Lower lobe of right lung (tissue), 2 donors: ENCODE measurements around the gene CTPS2. TPM values are rescaled to one million over a fixed set of nuclear protein-coding genes. Genes with fewer than 3 reads are reported as not detected.
"Not testable (repeated sequence)": the region's sequence is repeated elsewhere in the genome, so short reads cannot be mapped to it uniquely, and the experiment has no call there.

Experiments
- ATAC-seq, 2 donors: fragments of 200-7000 bp; cut with Tn5 transposase; one replicate each; pipeline ENCODE4 v1.9.1; 2020 to 2022; ENCODE audit warnings: mild to moderate bottlenecking in 2 of 2, moderate library complexity in 2 of 2
- DNase-seq: peaks from one replicate; pipeline ENCODE4 v3.0.0-alpha.2; 2020
- H3K27ac ChIP-seq: fragments of 200-600 bp; one replicate; pipeline ENCODE4 v1.8.0; 2022
- H3K27me3 ChIP-seq: fragments of 200-600 bp; one replicate; pipeline ENCODE4 v1.8.0; 2022; ENCODE audit warnings: low read depth
- H3K36me3 ChIP-seq: fragments of 200-600 bp; one replicate; pipeline ENCODE4 v1.8.0; 2022; ENCODE audit warnings: mild to moderate bottlenecking
- H3K4me1 ChIP-seq: fragments of 200-600 bp; one replicate; pipeline ENCODE4 v1.8.0; 2022
- H3K4me3 ChIP-seq: fragments of 200-600 bp; one replicate; pipeline ENCODE4 v1.8.0; 2022; ENCODE audit warnings: mild to moderate bottlenecking
- H3K9me3 ChIP-seq: fragments of 200-600 bp; one replicate; pipeline ENCODE4 v1.8.0; 2022
- intact Hi-C: fragments of 100-400 bp; cut with DNase I; formaldehyde crosslinking; loops from one replicate; pipeline ENCODE4 v1.11.0; 2022
- total RNA-seq: library from RNA; stranded (reverse); fragmentation: NEBNext Ultra II Directional; extraction: Animal tissue kit (Norgen Biotek cat#: 25700); gene quantifications from one replicate; pipeline ENCODE4 v1.2.1, GENCODE V29; 2021
- TF ChIP-seq, protein P1 (sequence below): fragments of 200-600 bp; IDR thresholded peaks from one replicate; pipeline ENCODE4 v1.8.0; 2022; ENCODE audit warnings: antibody characterized with exemption, mild to moderate bottlenecking
- donor health status: DM: no; HTN: yes; CAD: no; lungs with severe emphysema.

Gene CTPS2
- total RNA-seq, 1 donor from 2014 or later: 11.3 TPM

DNA sequence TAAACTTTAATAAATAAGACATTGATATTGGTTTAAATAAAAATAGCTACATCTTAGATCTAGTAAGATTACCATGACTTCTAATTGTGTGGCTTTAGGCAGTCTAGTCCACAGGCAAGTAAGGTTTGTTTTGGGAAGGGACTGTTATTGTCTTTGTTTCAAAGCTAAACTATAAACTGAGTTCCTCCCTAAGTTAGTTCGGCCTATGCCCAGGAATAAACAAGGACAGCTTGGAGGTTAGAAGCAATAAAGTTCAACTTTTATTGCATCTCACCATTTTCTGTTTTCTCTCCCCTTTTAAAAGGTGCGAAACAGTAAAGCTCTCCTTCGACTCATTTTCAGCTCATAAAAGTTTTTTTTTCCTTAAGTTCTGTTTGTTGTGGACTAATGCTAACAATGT, 133.0 kb downstream of the CTPS2 start:
- no peaks in the 10 kb centered on the region for H3K27me3 ChIP-seq
- intact Hi-C loops: no loop called here

DNA sequence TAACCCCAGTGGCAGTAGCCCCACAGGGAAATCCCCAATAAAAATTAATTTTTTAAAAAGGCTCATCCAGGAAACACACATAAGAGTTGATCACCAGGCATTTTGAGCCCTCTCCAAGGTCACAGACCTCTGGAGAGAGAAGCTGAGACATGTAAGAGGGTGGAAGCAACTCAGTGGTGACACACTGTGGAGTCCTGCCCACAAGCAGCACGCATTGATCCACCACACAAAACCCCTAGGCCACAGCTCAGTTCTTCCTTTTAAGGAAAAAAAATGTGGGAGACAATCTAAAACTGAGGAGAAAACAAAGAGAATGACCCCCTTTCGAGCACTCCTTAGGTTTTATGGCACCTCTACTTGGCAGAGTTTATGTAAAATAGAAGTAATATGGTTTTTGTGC, 134.3 kb downstream of the CTPS2 start:
- H3K4me1 ChIP-seq: no peaks in the 10 kb centered on the region
- H3K9me3 ChIP-seq: no peaks in the 10 kb centered on the region
- DNase-seq: no peak
- H3K27me3 ChIP-seq: no peaks in the 10 kb centered on the region
- no peak overlapping the region for H3K4me3 ChIP-seq
- H3K27ac ChIP-seq: no peak overlapping the region
- TF ChIP-seq, protein P1, sequence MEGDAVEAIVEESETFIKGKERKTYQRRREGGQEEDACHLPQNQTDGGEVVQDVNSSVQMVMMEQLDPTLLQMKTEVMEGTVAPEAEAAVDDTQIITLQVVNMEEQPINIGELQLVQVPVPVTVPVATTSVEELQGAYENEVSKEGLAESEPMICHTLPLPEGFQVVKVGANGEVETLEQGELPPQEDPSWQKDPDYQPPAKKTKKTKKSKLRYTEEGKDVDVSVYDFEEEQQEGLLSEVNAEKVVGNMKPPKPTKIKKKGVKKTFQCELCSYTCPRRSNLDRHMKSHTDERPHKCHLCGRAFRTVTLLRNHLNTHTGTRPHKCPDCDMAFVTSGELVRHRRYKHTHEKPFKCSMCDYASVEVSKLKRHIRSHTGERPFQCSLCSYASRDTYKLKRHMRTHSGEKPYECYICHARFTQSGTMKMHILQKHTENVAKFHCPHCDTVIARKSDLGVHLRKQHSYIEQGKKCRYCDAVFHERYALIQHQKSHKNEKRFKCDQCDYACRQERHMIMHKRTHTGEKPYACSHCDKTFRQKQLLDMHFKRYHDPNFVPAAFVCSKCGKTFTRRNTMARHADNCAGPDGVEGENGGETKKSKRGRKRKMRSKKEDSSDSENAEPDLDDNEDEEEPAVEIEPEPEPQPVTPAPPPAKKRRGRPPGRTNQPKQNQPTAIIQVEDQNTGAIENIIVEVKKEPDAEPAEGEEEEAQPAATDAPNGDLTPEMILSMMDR: no peak
- intact Hi-C loops: no loop called here
- no peaks in the 10 kb centered on the region for H3K36me3 ChIP-seq
- no peak for ATAC-seq

More for the DNA sequence above, 133.0 kb downstream of the CTPS2 start:
- Histone ChIP-seq H3K9me3 (no peaks in the 10 kb centered on the region), H3K4me1 (no peaks in the 10 kb centered on the region), H3K4me3 (no peak overlapping the region), H3K27ac (no peak overlapping the region), H3K36me3 (no peaks in the 10 kb centered on the region)
- no peak for DNase-seq
- no peak for ATAC-seq
- TF ChIP-seq, protein P1: no peak

DNA sequence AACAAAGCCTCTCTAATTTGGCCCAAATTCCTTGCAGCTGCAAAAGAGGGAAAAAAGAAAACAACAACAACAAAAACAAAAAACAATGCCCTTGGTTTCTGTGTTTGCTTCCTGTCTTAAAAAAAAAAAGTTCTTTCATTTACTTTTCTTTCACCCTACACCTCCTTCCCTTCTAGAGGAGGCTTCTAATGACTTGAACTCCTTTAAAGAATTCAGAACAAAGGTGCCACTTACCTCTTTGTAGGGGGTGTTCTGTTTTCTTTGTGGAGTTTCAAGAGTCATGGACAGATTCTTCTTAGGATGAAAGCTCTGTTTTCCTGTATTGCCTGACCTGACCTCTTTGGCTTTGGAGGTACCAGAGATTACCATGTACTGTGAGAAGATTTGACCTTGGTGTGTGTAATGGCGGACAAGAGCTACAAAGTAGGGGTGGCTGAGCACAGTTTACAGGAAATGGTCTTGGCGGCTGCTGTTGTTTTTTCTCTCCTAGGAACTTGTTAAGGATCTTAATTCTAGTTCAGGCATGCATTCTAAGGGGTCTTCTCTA, 134.9 kb downstream of the CTPS2 start:
- no peak for DNase-seq
- Histone ChIP-seq H3K36me3 (no peaks in the 10 kb centered on the region), H3K4me1 (no peaks in the 10 kb centered on the region), H3K27ac (no peak overlapping the region), H3K27me3 (no peaks in the 10 kb centered on the region), H3K4me3 (no peak overlapping the region), H3K9me3 (no peaks in the 10 kb centered on the region)
- TF ChIP-seq, protein P1: no peak
- ATAC-seq: no peak
- intact Hi-C loops: no loop called here

DNA sequence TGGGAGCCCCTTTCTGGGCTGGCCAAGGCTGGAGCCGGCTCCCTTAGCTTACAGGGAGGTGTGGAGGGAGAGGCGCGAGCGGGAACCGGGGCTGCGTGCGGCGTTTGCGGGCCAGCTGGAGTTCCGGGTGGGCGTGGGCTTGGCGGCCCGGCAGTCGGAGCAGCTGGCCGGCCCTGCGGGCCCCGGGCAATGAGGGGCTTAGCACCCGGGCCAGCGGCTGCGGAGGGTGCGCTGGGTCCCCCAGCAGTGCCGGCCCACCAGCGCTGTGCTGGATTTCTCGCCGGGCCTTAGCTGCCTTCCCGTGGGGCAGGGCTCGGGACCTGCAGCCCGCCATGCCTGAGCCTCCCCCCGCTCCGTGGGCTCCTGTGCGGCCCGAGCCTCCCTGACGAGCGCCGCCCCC, 137.1 kb downstream of the CTPS2 start:
- intact Hi-C loops, DNase-seq, H3K4me1 ChIP-seq, H3K27ac ChIP-seq, H3K27me3 ChIP-seq, H3K36me3 ChIP-seq, H3K9me3 ChIP-seq, H3K4me3 ChIP-seq, ATAC-seq: not testable (repeated sequence)

DNA sequence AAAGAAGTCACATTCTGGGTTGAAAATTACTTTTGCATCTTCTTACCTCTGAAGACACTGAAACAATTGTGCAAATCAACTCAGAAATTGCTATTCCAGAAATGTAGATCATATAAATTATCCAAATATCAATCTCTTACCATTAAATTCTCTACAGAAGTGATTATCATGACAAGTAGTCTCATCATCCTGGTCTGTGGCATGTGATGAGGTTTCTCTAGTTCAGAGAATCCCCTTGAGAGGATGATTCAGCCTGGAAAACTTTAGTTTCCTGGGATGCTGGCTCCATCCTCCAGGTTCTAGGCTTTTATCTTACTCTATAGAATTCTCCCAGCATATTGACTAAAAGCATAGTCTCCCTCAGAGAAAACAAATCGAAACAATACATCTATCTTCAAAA, 138.7 kb downstream of the CTPS2 start:
- H3K36me3 ChIP-seq: no peaks in the 10 kb centered on the region
- no peak for ATAC-seq

DNA sequence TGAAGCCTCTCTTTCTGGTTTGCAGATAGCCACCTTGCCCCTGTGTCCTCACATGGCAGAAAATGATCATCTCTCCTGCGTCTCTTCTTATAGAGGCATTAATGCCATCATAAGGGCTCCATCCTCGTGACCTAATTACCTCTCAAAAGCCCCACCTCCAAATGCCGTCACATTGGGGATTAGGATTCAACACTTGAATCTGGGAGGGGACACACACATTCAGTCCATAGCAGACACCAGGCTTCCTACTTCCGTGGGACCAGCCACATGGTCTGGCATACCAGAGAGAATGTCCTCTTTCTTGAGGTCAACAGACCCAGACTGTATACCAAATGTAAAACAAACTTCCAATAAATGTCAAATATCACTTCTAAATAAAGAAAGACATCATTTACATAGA, 144.8 kb downstream of the CTPS2 start:
- intact Hi-C loops: no loop called here
- Histone ChIP-seq H3K27me3 (no peaks in the 10 kb centered on the region), H3K9me3 (no peaks in the 10 kb centered on the region), H3K4me1 (no peaks in the 10 kb centered on the region), H3K36me3 (no peaks in the 10 kb centered on the region), H3K4me3 (no peak overlapping the region), H3K27ac (no peak overlapping the region)
- TF ChIP-seq, protein P1: no peak
- ATAC-seq (no peak), DNase-seq (no peak)

More for the DNA sequence above, 138.7 kb downstream of the CTPS2 start:
- intact Hi-C loops: no loop called here
- Histone ChIP-seq H3K27me3 (no peaks in the 10 kb centered on the region), H3K4me1 (no peaks in the 10 kb centered on the region), H3K4me3 (no peak overlapping the region), H3K9me3 (no peaks in the 10 kb centered on the region), H3K27ac (no peak overlapping the region)
- DNase-seq: no peak
- TF ChIP-seq, protein P1: no peak
